GM15510 (cell line): ENCODE measurements around the gene IFNGR1.

Experiments used
- POLR2A ChIP-seq: IDR thresholded peaks from 3 replicates; pipeline ENCODE4 v1.6.1; 2011; ENCODE audit warnings: borderline replicate concordance; ENCODE audit not compliant: insufficient read length; ENCODE audit errors: extremely low read depth

IFNGR1 gene

DNA sequence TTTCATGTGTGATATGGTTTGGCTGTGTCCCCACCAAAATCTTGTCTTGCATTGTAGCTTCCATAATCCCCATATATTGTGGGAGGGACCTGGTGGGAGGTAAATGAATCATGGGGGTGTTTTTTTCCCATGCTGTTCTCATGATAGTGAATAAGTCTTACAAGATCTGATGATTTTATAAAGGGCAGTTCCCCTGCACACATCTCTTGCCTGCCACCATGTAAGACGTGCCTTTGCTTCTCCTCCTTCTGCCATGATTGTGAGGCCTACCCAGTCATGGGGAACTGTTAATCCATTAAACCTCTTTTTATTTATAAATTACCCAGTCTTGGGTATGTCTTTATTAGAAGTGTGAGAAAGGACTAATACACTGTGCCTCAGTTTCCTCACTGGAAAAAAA is 41.6 kb downstream of the IFNGR1 start:
- TF ChIP-seq POLR2A = no peak

DNA sequence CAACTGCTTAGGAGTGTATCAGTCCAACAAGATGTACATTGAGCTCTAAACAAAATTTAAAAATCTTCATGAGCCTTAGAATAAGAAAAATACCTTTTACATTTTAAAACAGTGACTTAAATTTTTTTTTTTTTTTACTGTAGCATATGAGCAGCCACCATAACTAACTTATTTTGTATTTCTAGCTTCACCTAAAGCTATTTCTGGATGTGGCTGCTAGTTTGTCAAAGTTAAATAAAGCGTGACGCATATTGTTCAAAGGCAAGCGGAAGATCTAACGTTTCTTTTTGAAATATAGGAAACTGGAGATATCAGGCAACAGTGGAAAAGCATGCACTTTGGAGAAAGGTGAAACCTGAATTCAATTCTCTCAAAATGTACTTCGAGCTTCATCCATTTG is 42.5 kb downstream of the IFNGR1 start:
- TF ChIP-seq POLR2A = no peak

DNA sequence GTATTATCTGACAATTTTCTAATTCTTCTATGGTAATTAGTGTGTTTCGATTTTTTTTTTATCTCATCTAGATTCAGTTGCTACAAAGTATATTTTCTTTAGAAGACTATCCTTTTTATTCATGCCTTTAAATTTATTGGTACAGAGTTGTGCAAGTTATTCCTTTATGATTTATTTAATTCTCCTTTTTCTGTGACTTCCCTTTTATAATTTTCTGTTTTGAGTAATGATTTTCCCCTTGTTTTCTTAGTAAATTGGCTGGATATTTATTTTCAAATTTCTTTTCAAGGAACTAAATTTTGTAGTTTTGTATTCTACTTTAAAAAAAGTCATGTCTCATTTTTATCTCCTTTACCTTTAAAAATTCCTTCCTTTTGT is 43.3 kb downstream of the IFNGR1 start:
- no peak for TF ChIP-seq POLR2A

DNA sequence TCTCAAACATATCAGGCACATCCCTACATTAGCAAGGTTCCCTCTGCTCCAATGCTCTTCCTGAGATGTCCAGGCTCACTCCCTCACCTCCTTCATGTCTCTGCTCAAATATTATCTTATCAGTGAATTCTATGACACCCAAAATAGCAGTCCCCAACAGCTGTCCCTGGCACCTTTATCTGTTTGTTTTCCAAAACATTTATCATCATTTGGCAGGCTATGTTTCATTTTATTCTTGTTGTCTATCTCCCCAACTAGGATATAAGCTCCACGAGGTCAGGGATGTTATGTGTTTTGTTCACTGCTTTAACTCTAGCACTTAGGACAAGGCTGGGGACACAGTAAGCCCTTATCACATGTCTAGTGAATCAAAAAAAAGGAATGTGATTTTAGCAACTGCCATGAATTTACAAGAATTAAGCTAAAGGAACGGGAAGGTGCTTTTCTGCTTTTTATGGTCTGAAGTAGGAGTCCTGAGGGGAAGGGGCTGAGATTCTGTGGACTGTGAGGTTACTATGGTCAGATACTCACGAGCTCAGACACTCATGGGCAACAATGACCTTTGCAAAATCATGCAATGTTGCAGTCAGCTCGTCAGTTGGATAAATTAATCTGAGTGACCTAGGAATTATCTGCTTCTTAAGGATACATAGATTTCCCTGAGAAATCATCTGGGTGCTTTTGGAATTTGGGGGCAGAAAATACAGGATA is 43.9 kb downstream of the IFNGR1 start:
- no peak for TF ChIP-seq POLR2A

DNA sequence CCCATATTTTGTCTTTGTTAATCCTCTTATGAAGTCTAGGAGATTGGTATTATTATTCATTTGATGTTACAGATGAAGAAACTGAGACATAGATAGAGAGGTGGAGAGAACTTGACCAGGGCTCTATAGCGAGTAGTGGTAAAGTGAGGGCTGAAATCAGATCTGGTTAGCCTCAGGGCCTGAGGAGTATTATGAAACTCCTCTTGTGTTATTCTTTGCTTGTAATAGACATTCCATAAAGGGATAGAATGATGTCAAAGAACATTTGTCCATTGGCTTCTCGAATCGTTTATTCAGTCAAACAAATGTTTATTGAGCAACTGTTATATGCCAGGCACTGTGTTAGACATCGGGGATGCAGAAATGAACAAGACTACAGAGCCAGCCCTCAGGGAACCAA is 45.7 kb downstream of the IFNGR1 start, which contains the start of gene IL22RA2:
Gene IL22RA2, minus strand, starts transcription at position 144 of the 400 bp plus-strand sequence. CDS start 11,895 bp downstream, outside the sequence.
- TF ChIP-seq POLR2A = no peak

DNA sequence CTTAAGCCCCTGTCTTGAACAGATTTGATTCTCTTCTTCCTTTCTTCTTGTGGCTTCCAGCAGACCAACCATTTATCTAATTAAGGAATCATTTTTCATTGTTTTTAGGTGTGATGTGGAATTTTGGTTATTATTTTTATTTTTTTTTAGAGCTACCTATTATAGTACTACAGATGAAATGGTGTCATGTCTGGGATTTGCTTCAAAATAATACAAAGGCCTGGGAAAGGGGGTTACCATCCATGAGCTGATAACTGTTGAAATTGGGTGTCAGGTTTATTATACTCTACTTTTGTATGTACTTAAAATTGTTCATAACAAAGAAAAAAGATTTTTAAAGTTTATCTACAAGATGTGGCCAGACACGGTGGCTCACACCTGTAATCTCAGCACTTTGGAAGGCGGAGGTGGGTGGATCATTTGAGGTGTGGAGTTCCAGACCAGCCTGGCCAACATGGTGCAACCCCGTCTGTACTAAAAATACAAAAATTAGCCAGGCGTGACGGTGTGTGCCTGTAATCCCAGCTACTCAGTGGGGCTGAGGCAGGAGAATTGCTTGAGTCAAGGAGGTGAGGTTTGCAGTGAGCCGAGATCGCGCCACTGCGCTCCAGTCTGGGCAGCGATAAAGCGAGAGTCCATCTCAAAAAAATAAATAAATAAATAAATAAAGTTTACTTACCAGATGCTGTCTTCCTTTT is 46.3 kb downstream of the IFNGR1 start:
- TF ChIP-seq POLR2A = no peak

DNA sequence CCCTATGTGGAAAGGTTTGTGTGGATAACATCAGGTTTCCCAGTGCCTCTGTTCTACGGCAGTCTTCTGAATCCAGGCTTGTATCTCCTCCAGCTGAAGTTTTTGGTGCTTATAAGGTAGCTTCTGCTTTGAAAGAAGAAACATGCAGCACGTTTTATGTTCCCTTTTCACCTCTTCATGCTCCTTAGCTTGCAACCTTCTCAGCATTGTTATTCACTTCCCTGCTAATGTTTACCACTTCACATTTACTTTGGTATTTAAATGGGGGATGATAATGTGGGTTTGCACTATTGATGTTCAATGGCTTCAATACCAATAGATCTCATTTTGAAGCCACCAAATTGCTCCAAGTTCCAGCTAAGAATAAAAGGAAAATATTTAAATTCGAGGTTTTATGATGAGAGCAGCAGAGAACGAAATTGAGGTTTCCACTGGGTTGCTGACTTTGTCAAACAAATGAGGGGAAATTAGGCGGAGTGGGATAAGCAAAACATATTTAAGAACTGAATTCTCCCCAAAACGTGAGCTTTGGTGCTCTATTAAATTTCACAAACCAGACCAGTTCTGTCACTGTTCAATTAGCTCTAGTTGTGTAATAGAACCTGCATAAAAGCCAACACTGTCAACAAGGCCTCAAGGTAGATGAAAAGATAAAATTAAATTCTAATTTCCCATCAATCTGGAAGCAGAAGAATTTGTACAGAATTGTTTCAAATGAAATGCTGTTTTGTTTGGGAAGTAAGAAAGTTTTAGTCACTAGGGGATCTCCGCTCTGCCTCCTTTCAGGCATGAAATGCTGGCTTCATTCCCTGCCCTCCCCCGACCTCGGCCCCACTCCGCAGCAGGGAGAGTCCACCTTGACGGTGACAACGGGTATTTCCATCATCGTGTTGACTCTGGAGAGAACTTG is 47.1 kb downstream of the IFNGR1 start:
- TF ChIP-seq POLR2A = no peak

DNA sequence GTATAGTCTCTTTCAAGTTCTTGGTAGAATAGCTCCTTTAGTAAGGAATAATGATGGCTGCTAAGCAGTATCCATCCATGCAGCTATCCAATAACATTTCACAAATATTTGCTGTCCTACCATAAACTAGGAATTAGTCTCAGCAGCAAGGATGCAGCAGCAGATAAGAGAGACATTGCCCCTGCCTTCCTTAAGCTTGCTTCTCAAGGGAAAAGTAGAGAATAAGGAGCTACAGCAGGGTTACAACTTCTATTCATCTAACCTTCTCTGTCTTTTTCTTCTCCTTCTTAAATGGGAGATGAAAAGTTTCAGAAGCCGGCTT is 48.2 kb downstream of the IFNGR1 start:
- TF ChIP-seq POLR2A = no peak

DNA sequence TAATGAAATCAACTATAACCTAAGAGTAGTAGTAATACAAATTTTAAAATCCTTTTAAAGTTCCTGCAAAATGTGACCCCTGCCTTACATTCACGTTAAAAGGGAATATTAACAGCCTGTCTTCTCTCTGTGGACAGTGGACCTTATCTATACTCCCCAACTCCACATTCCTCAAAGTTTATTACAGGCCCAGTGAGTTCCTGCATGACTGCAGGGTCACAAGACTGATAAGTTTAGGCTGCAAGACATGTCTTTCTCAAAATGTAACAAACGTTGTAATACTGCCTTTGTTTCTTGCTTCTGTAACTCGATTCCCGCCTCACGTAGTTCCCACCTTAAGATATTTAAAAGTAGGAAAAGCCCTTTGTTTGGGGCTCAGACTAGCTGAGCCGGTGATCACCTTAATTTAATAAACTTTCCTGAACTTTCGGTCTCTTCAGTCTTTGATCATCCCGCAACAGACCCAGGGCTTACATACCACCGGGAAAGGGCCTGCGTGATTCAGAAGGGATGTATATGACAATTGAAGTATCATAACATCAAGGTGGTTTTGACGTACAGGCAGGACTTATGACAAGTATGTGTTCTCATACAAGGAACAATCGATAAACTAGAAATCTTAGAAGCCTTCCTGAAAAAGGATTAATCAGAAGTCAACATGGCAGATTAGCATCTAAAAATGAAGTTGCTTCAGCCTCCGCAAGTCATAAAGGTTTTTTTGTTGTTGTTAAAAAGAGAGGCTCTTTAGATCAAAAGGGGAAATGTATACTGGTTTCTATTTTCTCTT is 48.7 kb downstream of the IFNGR1 start:
- TF ChIP-seq POLR2A = no peak

DNA sequence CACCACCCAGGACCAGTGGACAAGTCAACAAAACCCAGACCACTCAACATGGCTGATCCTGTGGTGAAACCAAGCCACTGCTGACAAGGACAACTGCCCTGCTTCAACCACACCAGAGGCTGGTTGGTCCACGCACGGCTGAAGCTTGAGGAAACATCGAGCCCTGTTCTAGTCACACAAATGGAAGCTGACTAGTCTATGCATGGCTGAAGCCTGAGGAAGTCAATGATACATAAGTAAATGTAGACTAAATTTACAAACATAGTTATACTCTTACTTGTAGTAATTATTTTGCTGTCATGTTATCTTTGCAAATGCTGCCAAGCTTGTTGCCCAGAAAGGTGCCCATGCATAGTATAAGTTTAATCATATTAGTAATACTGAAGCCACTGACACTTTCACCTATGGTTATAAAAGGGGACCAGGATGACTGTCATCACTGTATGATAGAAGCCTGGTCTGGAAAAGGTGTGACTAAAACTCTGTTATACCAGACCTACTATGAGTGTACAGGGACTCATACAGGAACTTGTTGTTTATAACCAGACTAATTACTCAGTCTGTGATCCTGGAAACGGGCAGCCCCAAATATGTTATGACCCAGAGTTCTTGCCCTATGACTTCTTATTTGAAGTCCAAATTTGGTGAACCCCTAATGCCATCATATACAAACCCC is 51.3 kb downstream of the IFNGR1 start:
- no peak for TF ChIP-seq POLR2A

DNA sequence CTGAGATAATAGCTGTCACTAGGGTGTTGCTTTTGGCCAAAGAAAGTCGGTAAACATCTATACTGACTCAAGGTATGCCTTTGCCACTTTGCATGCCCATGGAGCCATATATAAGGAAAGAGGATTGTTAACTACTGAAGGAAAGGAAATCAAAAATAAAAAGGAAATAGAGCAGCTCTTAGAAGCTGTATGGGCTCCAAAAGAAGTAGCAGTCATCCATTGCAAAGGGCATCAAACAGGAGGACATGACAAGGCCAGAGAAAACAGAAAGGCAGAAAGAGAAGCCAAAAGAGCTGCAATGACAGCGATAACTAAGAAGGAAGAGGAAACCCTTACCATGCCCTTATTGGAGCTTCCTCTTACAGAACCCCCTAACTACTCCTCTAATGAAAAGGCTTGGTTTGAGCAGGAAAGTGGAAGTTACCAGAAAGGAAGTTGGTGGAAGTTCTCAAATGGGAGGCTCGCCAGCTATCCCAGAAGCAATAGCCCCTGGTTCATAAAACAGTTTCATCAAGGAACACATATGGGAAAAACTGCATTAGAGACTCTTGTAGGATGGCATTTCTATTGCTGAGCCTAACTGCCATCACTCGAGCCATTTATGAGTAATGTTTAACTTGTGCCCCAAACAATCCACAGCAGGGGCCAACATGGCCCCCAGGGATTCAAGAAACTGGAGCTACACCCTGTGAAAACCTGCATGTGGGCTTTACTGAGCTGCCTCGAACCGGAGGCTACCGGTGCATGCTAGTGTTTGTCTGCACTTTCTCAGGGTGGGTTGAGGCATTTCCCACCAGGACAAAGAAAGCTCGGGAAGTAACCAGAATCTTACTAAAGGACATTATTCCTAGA is 52.7 kb downstream of the IFNGR1 start:
- no peak for TF ChIP-seq POLR2A

DNA sequence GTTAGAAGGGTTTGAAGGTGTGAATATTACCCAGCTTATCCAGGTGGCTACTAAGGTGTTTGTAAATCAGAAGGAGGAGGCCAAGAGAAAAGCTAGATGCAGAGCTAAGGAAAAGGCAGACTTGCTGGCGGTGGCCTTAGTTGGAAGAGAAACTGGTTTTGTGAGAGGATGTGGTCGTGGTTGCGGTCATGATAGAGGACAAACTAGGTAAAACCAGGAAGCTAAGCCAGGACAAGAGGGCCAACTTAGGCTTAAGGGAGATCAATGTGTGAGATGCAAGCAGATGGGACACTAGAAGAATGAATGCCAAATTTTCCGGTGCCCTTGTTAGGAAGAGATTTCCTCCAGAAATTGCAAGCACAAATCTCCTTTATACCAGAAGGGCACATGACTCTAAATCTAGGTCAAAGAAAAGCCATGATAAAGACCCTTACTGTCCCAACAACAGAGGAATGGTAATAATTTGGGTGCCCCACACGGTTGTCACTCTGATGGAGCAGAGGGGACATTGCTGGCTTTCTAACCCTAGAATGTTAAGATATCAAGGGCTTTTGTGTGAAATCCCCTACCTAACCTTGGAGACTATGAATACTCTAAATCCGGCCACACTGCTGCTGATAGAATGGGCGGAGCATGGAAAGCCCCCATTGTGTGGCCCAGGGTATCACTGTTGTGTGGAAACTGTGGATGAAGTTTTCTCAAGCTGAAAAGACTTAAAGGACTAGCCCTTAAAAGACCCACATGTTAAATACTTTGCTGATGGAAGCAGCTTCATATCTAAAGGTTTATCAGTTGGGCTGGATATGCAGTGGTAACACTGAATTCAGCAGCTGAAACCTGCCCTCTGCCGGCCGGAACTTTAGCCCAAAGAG is 53.6 kb downstream of the IFNGR1 start:
- TF ChIP-seq POLR2A = no peak
